NCI-H2171 treated with DMSO at 0.1 percent for 48 hours (cell line): ENCODE data around the gene TMEM18.
"Not testable (repeated sequence)": the region's sequence is repeated elsewhere in the genome, so short reads cannot be mapped to it uniquely, and the experiment has no call there.

ENCODE experiments used
- DNase-seq: peaks from one replicate; lab custom pipeline; 2025; lab: John Stamatoyannopoulos, UW

The TMEM18 gene

DNA sequence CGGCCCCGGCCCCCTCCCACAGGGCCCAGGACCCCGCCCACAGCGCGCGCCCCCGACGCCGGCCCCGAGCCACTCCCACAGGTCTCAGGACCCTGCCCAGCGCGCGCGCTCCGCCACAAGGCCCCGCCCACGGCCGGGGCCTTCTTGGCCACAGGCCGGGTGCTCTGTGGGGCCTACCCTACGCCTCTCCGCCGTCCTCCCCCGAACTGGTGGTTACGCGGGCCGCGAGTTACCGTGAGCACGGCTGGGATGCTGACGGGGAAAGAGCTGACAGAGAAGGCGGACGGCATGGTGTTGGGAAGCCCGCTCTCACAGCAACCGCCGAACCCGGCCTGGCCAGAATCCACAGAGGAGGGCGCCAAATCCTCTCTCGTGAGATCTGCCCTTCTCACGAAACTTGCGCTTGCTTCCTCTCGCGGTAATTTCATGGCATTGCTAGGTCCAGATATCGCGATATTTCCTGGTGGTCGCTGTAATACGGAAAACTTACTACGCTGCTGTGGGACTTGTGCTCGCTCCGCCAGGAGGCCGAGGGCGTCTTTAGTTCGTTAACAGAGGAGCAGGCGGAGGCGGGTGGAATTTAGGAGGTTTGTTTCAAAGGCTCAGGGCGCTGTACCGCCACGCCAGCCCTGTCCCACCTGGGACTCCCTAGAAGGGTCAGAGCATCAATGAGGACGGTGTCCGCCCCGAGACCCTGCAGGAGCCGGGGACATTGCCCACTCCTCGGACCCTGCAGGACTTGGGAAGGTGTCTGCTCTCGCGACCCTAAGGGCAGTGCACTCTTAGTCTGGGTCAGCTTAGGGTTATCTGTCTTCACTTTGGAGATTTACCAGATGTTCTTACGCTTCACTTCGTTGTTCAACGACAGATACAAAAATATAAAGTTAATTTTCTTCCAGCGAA lies at the start of gene TMEM18:
Gene TMEM18, minus strand, starts transcription at position 351 of the 903 bp plus-strand sequence. Its CDS starts 61 bp downstream, at position 290.
- DNase-seq = peak; percentile 99

DNA sequence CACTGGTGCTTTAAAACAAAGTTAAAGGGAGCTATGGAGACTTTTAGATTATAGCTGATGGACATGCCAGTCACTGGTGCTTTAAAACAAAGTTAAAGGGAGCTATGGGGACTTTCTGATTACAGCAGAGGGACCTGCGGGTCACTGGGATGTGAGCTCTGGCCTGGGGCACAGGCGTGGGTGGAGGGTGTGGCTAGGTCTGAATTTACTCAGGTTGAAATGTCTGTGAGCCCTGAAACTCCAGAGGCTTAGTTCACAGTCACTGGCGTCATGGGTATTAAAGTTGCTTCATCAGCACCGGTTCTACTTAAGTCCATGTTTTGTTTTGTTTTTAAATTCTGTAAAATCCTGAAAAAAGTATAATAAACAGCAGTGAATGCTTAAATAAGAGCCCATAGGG lies 49.0 kb upstream of the TMEM18 start:
- no peak for DNase-seq

DNA sequence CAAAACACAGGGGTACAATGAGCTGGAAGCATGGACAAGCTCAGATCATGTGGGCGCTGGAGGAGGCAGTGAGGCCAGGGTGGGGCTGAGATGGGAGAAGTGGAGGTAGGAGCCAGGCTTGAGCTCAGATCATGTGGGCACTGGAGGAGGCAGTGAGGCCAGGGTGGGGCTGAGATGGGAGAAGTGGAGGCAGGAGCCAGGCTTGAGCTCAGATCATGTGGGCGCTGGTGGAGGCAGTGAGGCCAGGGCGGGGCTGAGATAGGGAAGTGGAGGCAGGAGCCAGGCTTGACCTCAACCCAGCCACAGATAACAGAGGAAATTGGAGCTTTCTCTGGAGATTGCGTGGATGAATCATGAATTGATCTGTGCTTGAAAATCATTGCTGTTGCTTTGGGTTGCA lies 48.3 kb upstream of the TMEM18 start:
- no peak for DNase-seq

DNA sequence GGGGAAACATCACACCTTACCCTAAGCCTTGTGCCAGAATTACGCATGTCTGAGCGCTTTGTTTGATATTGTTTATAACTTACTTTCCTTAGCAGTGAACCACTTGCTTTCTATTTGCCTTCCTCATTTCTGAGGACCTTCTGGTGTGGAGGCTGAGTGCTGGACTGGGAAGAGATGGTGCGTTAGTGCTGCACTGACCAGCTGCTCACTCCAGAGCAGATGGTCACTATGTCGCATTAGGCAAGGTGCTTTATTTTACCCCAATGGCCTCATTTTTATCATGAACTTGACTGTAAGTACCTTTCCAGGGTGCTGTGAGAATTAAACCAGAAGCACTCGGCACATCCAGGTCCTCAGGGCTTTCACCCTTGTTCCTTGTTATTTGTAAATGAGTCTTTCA lies 46.6 kb upstream of the TMEM18 start:
- no peak for DNase-seq

DNA sequence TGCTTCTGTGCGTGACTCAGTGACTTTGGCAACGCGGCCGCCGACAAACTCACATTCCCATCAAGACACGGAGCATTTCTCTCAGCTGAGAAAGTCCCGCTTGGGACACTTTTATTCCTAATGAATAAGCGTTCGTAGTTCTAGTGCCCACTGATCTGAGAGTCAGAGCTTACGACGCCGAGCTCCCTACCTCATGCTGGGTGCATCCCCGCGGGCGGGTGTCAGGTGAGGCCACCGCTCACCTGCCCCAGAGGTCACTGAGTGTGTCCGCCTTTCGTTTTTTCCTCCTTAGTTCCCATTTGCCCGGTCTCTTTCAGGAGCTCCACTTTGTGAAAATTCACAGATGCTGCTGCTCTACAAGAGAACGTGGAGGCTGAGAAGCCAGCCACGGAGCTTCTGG lies 43.6 kb upstream of the TMEM18 start:
- no peak for DNase-seq

DNA sequence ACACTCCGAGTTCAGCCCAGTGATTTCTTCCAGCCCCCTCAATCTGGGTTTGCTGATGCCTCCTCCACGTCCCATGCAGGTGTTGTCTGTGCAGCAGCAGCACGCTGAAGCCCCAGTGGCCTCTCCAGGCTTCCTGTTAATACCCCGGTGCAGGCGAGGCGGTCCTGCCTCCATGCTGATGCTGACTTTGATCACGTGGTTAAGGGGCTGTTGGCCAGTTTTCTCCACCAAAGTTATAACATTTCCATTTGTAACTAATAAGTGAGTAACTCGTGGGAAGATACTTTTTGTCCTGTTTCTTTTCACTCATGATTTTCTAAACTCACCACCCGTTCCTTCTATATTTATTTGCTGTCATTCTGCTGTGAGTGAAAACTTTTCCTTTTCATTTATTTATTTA lies 42.5 kb upstream of the TMEM18 start:
- DNase-seq = no peak

DNA sequence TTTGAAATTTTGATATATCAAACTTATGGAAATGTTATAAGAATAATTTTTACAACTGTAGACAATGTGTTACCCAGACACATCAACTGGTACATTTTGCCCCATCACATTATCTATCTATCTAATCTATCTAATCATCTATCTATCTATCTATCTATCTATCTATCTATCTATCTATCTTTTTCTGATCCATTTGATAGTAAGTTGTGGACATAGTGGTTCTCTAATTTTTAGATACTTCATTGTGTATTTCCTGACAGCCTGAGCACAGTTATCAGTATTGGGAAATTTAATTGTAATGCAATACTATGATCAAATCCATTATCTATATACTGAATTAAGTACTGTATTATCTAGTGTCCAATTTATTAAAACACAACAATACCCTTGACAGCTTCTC lies 42.0 kb upstream of the TMEM18 start:
- DNase-seq = no peak

DNA sequence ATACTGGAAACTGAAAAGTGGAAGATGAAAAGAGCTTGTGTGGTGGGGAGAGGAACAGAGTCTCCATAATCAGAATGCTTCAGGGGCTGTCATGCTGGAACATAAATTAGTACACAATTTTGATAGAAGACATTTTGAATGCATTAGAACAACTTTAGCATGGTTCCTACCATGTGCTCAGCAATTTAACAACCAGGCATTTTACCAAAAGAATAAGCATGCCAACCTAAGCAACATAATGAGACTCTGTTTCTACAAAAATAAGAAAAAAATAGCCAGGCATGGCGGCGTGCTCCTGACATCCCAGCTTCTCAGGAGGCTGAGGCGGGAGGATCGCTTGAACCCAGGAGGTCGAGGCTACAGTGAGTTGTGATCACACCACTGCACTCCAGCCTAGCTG lies 40.5 kb upstream of the TMEM18 start:
- no peak for DNase-seq

DNA sequence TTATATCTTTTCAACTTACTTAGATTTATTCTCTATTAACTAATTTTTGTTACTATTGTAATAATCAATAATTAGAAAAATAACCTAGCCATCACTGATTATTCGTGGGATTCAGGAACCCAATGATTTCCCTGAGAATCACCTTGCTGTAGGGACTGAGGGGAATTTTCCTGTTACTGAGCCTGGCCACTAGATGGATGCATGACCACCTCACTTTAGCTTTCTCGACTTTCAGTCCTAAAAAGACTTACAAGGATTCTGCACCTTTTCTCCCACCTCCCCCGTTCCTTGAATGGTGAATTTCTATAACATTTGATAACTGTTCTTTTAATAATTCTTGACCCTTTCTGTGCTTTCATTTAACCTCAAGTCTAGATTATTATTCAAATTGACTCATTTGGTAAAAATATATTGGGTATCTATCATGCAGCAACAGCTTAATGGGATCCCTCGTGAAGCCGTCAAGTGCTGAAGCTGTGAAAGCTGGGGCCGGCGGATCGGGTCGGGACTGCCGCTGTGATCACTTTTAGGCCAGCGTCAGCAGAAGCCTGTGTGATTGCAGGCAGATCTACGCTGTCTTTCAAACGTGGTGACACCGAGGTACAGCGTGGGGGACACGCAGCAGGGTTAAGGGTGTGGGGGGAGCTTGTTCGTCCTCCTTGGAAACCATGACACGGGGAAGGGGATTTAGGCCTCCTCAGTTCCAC lies 38.8 kb upstream of the TMEM18 start:
- DNase-seq = peak; percentile 26

DNA sequence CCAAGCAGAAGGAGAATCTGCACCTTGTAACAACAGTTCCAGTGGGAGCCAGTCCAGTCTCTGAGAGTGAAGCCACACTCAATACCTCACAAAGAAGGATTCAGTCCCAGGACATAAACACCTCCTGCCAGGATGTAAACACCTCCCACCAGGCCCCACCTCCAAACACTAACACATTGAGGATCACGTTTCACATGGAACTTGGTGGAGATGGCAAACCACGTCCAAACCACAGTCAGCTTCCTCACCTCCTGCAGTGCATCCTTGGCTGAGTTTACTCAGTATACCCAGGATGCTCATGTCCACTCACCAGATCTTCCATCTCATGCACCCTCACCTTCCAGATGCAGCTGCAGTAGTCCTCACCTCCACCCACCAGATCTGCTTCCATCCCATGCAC lies 37.8 kb upstream of the TMEM18 start:
- DNase-seq = no peak

DNA sequence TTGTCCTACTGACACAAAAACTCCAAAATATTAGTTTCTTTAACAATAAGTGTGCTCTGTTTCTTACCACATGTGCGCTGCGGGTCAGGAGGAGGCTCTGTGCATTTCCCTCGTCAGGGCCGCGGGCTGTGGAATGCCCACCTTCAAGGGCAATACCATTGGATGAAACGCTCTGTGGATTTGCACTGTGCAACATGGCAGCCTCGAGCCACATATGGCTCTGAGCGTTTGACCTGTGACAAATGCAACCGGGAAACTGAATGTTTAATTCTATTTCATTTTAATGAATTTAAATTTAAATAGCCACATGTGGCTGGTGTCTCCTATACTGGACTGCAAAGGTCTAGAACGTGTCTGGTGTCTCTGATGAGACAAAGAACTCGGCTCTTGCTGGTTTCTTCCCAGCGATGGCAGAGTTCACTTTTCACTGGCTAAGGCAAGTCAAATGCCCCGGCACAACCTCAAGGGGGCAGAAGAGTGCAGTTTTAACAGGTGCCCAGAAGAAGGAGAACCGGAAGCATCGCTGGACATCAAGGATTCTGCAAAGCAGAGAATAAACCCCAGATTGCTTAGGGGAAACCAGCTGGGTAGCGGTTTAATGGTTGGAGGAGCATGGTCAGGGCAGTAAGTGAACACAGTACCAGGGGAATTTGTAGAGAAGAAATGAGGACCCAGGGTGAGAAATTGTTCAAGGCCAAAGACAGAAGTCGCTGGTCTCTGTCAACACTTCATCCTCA lies 37.0 kb upstream of the TMEM18 start:
- peak; percentile 10 for DNase-seq

DNA sequence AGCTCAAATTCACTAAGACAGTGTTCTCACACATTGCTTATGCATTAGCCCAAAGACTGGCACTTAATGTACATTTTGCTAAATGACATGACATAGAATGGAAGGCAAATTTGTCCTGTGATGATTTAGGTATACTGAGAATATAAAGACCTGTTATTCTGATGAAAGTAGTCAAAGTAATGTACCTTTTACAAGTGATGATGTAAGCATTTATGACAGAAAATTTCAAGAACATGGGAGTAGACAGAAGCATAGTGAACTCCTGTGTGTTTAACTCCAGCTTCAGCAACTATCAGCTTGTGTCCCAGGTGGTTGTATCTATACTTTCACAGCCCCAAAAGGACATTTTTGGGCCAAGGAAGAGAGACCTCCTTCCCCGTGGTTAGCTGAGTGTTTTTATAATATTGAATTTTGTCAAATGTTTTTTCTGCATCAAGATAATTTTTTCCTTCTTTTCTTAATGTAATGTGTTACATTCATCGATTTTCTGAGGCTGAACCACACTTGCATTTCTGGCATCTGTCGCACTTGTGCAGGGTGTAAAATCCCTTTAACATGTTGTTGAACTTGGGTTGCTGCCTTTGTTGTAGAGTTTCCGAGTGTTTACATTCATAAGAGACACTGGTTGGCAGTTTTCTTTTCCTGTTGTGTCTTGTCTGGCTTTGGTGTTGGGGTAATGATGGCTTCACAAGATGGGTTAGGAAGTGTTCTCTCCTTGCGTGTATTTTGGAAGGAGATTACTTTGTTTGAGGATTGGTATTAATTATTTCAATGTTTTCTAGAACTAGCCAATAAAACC lies 33.9 kb upstream of the TMEM18 start:
- no peak for DNase-seq

DNA sequence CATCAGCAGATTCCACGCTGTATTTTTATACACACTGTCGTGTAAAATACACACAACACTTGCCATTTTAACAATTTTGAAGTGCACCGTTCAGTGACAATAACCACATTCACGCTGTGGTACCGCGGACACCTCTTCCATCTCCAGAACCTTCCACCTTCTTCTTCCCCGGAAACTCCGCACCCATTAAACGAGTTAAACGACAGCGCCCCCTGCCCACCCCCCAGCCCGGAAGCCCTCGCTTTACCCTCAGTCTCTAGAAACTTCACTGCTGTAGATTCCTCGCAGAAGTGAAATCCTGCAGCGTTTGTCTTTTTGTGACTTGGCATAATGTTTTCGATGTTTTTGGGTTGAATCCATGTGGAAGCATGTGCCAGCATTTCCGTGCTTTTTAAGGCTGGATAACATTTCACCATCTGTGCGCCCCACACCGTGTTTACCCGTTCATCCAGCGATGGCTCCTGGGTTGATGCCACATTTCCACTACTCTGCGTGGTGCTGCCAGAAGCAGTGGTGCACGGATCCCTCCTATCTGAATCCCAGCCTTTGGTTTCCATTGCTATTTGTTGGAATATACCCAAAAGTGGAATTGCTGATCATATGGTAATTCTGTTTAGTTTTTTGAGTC lies 32.0 kb upstream of the TMEM18 start:
- DNase-seq = peak; percentile 70

DNA sequence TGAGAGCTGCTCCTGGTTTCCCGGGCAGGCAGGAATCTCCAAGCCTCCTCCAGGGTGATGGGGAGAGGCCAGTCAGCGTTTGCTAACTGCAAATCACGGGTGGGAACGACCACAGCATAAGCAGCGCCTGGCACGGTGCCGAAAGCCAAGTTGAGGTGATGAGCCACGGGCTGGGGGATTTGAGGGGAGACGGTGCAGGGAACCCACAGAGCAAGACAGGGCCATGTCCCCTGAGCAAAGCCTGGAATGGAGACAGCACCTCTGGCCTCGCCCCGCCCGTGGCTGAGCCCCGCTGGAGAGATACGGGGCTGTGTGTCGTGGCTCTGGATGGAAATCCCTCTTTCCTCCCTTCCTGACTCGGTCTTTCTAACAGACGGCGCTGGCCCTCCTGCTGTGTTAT lies 31.5 kb upstream of the TMEM18 start:
- no peak for DNase-seq

DNA sequence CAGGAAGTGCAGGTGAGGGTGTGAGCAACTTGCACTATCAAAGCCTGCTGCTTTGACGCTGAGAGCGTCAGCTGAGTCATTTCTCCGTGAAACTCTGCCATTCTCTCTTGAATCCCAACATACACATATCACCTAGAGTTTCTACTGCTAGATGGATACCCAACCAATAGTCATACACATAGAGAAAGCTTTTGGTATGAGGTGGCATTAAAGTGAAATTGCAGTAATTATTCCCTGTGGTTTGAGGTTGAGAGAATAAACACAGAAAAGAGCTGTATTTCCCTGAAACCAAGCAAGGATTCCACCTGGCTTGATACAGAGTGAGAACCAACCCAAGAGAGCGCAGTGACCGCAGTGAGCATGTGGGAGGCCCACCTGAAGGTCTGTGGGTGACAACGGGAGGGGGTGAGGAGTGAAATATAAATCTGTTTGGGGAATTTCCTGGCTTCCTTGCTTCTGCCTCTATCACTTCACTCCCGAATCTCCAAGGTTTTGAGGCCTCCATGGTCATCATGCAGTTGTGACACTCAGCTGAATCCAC lies 28.8 kb upstream of the TMEM18 start:
- DNase-seq = no peak

DNA sequence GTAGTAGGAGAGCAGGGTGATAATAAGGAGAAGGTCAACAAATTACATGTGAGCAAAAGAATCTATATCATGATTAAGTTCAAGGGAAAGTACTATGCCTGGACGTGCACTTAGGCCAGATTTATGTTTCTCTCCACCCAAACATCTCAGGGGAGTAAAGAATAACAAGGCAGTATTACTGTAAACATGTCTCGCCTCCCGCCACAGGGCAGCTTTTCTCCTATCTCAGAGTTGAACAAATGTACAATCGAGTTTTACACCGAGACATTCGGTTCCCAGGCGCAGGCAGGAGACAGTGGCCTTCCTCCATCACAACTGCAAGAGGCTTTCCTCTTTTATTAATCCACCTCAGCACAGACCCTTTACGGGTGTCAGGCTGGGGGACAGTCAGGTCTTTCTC lies 25.6 kb upstream of the TMEM18 start:
- not testable (repeated sequence) for DNase-seq

DNA sequence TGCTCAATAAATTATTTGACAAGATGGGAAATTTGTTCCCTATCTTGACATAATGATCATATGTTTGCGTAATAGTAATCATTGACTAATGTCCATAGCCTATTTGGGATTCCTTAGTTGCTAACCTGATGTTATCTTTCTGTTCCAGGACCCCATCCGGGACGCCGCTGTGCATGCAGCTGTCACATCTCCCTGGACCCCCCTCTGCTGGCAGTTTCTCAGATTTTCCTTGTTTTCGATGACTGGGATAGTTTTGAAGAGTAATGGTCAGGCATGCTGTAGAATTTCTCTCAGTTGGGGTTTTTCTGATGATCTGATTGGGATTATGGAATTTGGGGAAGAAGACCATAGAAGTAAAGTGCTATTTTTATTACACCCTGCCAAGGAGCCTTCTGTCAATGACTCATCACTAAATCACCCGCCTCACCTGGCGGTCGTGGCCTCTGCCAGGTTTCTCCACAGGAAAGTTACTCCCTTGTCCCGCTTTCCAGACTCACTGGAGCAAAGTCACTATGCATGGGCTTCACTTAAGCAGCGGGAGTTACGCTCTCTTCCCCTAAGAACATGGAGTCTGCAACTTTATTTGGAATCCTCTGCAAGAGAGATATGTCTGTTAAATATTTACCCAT lies 19.9 kb upstream of the TMEM18 start:
- DNase-seq = no peak

DNA sequence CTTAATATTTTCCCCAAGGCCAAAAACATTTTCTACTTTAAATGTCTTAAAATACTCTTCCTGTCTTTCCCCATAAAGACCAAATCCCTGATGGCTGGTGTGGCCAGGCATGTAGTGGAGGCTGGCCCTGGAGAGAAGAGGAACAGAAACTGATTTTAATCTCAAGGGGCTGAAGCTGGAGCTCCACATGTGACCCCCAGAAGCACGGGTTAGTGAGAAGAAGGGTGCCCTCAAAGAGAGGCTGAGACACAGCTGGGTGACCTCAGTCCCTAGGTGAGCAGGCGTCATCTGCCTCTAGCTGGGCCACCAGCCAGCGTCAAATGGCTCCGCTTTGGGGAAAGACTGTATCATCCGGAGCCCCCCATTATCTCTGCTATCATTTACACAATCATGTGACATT lies 19.3 kb upstream of the TMEM18 start:
- DNase-seq = no peak

DNA sequence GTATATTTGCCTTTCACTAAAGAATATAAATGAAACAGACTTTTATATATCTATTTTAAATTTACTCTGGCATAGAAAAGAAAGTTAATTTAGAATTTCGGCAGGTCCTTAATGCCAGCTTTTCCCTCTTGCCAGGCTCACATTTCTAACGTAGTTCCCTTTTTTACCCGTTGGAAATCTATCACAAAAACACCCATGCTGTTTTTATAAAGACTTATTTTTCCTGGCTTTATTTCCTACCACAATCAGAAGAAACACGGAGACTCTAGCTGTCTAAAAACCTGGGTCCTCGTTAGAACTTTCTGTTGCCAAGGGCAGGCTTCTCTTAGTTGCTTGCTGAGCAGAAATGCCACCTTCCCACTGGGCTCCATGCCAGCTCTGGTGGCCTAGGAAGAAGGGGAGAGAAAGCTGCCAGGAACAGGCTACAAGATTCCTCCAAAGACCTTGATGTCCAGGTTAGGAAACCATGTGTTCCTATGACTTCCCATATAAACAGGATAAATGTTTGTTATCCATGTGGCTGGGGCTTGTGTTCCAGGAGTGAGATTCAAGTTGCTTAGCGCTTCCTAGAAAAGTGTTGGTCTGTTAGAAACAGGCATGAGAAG lies 17.8 kb upstream of the TMEM18 start:
- DNase-seq = peak; percentile 21

DNA sequence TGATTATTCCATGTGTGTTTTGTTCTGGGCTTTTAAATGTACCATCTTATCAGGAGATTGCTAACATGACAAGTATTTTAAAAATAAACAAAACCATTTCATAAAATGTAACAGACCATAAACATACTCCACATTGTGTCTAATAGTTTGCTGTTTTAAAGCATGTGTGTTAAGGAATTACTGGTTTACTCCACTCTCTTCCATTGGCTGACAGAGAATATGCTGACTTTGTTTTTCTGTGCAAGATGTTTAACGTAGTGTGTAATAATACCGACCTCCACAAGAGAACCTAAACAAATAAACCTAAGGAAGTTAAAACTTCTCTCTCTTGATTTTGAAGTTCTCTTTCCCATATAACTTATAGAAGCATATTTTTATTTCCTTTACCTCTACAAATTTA lies 17.0 kb upstream of the TMEM18 start:
- DNase-seq = no peak
